HG03342 (cell line): Measurements from ENCODE around the gene ZHX3.
A peak's percentile ranks its signal among the peaks of the same experiment; 100 is the strongest.

Source experiments
- ATAC-seq: cut with Tn5 transposase; IDR thresholded peaks from one replicate; pipeline ENCODE4 v1.9.1; 2021; ENCODE audit warnings: mild to moderate bottlenecking, moderate library complexity; ENCODE audit not compliant: unreplicated experiment

Gene ZHX3

DNA sequence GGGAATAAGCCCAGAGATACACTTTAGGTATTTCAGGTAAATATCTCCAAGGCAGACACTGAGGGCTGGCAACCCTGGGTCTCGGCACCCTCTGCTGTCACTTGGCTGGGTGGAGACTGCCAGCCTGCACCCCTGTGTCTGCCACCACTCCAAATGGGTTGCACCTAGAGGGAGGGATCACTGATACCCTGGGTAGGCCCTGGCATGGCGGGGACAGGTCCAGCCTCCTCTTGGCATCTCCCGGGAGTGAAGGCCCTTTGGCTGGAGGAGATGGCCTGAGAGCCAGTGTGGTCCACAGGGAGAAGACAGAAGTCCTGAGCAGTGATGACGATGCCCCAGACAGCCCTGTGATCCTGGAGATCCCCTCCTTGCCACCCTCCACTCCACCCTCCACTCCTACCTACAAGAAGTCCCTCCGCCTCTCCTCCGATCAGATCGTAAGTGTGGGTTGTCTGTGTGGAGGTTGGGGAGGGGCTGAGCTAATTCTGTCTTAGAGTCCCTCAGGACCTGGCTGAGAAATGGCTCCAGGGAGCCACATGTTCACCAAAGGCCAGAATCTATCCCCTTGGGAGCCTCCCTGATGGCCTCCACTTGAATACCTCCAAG, 38.2 kb upstream of the ZHX3 start:
- ATAC-seq = no peak

GRCh38 chr20:41355192-41355591, 37.7 kb upstream of the ZHX3 start:
- no peak for ATAC-seq

DNA sequence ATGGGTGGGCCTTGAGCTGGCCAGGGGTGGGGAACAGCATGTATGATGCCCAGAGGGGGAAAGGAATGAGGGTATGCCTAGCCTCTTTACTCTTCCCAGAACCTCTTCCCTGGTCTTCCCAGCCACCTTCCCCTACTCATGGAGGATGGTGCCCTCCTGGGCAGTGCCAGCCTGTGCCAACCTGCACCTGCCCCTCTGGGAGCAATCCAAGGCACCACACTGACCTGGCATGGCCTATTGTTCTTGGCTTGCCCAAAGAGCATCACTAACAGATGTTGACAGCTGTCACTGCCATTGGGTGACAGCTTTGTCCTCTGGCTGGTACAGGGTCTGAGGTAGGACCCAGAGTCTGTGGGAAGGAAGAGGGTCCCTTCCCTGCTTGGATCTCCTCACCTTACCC, 36.0 kb upstream of the ZHX3 start:
- ATAC-seq = no peak

- ATAC-seq = no peak
Measured at GRCh38 chr20:41352666-41353065, 35.1 kb upstream of the ZHX3 start.

- ATAC-seq = no peak
Measured at GRCh38 chr20:41352106-41352505, 34.6 kb upstream of the ZHX3 start.

GRCh38 chr20:41350408-41350962, 33.0 kb upstream of the ZHX3 start:
- no peak for ATAC-seq

- ATAC-seq = no peak
Measured at GRCh38 chr20:41349943-41350342, 32.4 kb upstream of the ZHX3 start.

- no peak for ATAC-seq
Measured at GRCh38 chr20:41349266-41349665, 31.7 kb upstream of the ZHX3 start.

GRCh38 chr20:41348430-41349172, 31.1 kb upstream of the ZHX3 start:
- no peak for ATAC-seq

DNA sequence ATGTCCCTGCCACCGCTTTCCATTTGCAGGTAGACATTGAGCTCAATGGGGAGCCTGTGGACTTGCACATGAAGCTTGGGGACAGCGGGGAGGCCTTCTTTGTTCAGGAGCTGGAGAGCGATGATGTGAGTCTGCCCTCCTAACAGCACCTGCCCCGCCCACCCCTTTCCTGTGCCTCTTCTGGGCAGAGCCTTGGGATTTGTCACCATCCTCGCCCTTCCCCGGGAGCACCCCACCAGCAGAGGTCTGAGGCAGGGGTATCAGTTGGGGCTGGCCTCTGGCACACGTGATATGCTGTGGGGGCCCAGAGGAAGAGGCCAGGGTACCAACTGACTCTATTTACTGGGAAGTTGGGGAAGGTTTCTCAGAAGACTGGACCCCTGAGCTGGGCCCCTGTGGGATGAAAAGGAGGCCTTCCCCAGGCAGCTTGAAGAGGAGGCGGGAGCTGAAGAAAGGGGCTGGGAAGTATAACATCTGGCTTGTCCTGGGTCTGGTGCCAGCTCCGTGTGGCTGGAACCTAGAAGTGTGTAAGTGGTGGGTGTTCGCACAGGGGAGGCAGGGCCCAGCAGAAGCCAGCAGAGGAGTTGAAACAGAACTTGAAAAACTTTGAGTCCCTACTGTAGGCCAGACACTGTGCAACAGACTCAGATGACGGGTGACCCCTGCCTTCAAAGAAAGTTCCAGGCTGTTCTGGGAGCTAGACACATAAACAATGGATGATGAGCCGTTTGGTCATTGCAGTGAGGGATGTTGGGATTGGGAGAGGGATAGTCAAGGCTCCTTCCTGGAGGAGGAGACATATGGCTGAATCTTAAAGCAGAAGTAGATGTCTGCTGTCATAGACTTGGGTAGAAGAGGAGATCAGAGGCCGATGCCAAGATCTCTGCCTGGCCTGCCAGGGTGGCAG, 30.2 kb upstream of the ZHX3 start:
- ATAC-seq = no peak

GRCh38 chr20:41345729-41346067, 28.2 kb upstream of the ZHX3 start:
- no peak for ATAC-seq

DNA sequence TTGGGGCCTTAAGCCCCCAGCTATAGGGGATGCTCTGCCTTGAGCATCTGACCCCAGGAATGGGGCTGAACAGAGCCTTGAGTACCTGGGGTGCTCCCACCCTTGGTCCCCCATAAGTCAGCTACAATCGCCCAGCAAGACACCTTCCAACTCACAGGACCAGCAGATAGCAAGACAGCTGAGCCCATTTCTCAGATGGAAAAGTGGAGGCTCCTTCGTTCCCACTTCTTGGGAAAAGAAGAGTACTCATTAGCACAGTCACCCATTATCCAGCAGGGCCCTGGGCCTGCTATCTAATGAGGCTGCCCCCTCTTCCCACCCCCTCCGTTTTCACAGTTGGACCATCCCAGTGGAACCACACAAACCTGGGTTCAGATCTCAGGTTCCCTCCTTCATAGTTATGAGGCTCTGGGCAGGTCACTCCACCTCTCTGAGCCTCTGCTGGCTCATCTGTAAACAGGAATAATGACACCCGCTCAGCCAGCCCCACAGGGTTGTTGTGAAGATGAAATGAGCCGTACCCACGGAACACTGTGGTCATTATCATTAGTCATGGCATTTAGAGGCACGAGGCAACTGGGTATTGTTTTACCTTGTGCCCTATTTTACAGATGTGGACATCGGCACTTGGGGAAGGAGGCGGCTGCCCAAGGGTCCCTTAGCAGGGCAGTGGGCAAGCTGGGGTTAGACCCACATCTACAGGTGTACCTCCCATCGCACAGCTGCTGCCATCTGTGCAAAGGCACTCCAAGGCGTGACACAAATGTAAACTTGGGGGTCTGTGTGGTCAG, 27.6 kb upstream of the ZHX3 start:
- no peak for ATAC-seq

DNA sequence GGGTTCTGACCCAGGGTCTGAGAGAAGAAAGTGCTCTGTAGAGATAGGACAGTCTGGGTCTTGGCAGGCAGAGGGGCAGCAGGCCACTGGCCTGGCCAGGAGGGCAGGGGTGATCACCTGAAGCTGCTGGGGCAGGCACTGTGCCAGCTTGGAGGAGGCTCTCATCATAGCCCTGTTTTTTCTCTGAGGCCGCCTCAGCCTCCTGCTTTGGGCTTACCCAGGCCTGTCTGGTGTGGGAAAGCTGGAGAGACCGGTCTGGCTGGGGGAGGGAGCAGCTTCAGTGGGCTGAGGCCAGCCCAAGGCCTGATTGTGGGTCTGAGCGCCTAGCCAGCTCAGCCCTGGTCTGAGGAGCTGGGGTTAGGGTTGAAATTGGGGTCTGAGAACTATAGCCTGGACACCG, 26.9 kb upstream of the ZHX3 start:
- ATAC-seq = no peak

GRCh38 chr20:41342474-41343464, 25.2 kb upstream of the ZHX3 start:
- ATAC-seq = no peak

- peak; percentile 20 for ATAC-seq
Measured at GRCh38 chr20:41340327-41341055, 23.0 kb upstream of the ZHX3 start, which contains the start of gene LPIN3. TSS of gene LPIN3 (plus strand) at chr20:41340821. CDS start at chr20:41345804, 4,983 bp downstream.

DNA sequence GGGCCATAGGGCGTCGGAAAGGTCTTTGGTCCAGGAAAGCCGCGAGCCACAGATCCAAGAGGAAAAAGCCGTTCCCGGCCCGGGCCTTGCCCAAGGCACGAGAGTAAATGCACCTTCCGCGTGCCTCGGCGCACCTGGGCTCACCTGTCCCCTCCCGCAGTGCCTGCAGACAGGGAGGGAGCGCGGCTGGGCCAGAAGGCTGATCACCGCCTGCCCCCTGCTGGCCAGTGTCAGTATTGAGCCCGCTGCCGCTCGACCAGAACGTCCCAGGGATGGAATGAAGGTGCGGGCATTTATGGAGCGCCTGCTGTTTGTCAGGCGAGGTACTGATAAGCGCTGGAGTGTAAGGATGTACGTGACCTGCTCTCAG, 22.4 kb upstream of the ZHX3 start:
- peak; percentile 71 for ATAC-seq

- ATAC-seq = no peak
Measured at GRCh38 chr20:41336711-41337492, 19.4 kb upstream of the ZHX3 start.

GRCh38 chr20:41335591-41335990, 18.1 kb upstream of the ZHX3 start:
- no peak for ATAC-seq
